Glutamatergic neuron (in vitro differentiated cells): Measurements from ENCODE around the gene RPL31. TPM values are rescaled to one million over a fixed set of nuclear protein-coding genes. Genes with fewer than 3 reads are reported as not detected.

Source experiments
- DNase-seq: peaks from one replicate; pipeline ENCODE4 v3.0.0; 2022
- H3K27ac Mint-ChIP-seq: one replicate; pipeline ENCODE4 v1.8.0; 2020; ENCODE audit warnings: mild to moderate bottlenecking, mixed read lengths, inconsistent platforms; ENCODE audit not compliant: unreplicated experiment
- H3K27me3 Mint-ChIP-seq: one replicate; pipeline ENCODE4 v1.8.0; 2020; ENCODE audit warnings: mild to moderate bottlenecking, moderate library complexity, mixed read lengths, inconsistent platforms; ENCODE audit not compliant: unreplicated experiment
- H3K36me3 Mint-ChIP-seq: one replicate; pipeline ENCODE4 v1.8.0; 2020; ENCODE audit warnings: mild to moderate bottlenecking, mixed read lengths, inconsistent platforms; ENCODE audit not compliant: unreplicated experiment
- H3K4me1 Mint-ChIP-seq: one replicate; pipeline ENCODE4 v1.8.0; 2020; ENCODE audit warnings: mild to moderate bottlenecking, low read depth, mixed read lengths, inconsistent platforms; ENCODE audit not compliant: unreplicated experiment
- H3K4me3 Mint-ChIP-seq: one replicate; pipeline ENCODE4 v1.8.0; 2020; ENCODE audit warnings: mild to moderate bottlenecking, mixed read lengths, inconsistent platforms; ENCODE audit not compliant: unreplicated experiment
- H3K9me3 Mint-ChIP-seq: one replicate; pipeline ENCODE4 v1.8.0; 2020; ENCODE audit warnings: mild to moderate bottlenecking, moderate library complexity, mixed read lengths, inconsistent platforms; ENCODE audit not compliant: unreplicated experiment
- CTCF ChIP-seq: fragments of 200-600 bp; sonication (generic); IDR thresholded peaks from one replicate; pipeline ENCODE4 v1.5.0; 2021; ENCODE audit not compliant: partially characterized antibody, unreplicated experiment
- total RNA-seq: library from RNA; stranded (reverse); fragmentation: NEBNext Ultra II Directional; extraction: Animal tissue kit (Norgen Biotek cat#: 25700); gene quantifications from one replicate; pipeline ENCODE4 v1.2.1, GENCODE V29; 2021; ENCODE audit not compliant: unreplicated experiment

RPL31 gene
- total RNA-seq, 1 donor from 2014 or later: 761 TPM

DNA sequence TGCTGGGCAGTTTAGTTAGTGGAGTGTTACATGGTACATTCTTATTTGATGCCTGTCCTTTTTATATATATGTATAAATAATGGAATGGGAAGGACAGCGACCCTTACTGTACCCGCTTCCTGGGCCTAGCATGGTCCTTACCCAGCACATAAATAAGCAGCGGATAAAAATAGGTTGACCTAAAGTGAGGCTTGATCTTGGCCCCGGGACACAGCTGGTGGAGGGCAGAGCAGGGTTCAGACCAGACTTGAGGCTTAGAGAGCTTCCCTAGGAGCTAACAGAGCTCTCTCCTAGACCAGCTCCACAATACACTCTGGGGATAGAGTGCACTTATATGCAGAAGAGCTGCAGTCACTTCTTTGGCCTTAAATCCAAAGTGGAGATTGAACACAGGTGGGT, 46.9 kb upstream of the RPL31 start:
- Mint-ChIP-seq H3K4me1 (no peaks in the 10 kb centered on the region), H3K27me3 (no peaks in the 10 kb centered on the region), H3K36me3 (no peaks in the 10 kb centered on the region), H3K4me3 (no peak overlapping the region), H3K9me3 (no peaks in the 10 kb centered on the region), H3K27ac (no peak overlapping the region)
- no peak for TF ChIP-seq CTCF
- DNase-seq: no peak

DNA sequence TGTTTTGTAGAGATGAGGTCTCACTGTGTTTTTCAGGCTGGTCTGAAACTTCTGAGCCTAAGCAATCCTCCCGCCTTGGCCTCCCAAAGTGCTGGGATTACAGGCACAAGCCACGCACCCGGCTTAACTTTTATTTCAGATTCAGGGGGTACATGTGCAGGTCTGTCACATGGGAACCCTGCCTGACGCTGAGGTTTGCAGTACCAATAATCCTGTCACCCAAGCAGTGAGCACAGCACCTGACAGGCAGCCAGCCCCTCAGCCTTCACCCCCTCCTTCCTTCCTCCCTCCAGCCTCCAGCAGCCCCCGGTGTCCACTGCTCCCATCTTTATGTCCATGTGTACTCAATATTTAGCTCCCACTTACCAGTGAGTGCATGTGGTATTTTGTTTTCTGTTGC, 46.0 kb upstream of the RPL31 start:
- Mint-ChIP-seq H3K9me3 (no peaks in the 10 kb centered on the region), H3K4me1 (no peaks in the 10 kb centered on the region), H3K4me3 (no peak overlapping the region), H3K36me3 (no peaks in the 10 kb centered on the region), H3K27ac (no peak overlapping the region), H3K27me3 (no peaks in the 10 kb centered on the region)
- DNase-seq: no peak
- no peak for TF ChIP-seq CTCF

DNA sequence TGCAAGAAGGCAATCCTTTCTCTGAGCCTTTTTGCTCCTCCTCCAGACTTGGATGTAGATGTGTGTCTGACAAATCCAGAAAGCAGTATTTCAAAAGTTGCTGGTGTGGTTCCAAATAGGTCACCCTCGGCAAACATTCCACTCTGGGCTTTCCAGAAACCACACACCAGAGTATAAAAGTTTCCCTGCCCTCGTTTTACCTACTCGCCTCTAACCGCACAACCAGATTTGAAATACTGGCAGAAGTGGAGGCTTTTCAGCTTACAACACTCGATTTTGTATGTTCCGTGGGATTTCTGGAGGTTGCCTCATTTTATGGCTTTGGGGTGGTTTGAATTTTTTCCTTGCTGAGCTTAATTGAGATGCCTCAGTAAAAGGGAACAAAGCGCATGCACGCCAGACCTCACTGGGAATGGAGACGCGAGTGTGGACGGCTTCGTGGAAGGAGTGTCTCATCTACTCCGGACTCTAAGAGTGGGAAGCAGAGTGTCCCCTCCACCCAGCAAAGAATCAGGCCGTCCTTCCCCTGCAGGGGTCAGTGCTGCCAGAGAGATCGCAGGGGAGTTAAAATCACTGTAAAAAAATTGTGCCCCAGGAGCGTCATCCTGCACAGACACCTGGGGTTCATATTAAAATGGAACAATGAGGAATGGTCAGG, 44.0 kb upstream of the RPL31 start:
- no peak for DNase-seq
- Mint-ChIP-seq H3K27me3 (no peaks in the 10 kb centered on the region), H3K36me3 (no peaks in the 10 kb centered on the region), H3K4me3 (no peak overlapping the region), H3K27ac (no peak overlapping the region), H3K4me1 (no peaks in the 10 kb centered on the region), H3K9me3 (peaks cover 2% of the 10 kb centered on the region)
- no peak for TF ChIP-seq CTCF

GRCh38 chr2:100959225-100959880, 42.7 kb upstream of the RPL31 start:
- Mint-ChIP-seq H3K27me3 (no peaks in the 10 kb centered on the region), H3K36me3 (no peaks in the 10 kb centered on the region), H3K9me3 (peaks cover 2% of the 10 kb centered on the region), H3K27ac (no peak overlapping the region), H3K4me1 (no peaks in the 10 kb centered on the region), H3K4me3 (no peak overlapping the region)
- DNase-seq: no peak
- TF ChIP-seq CTCF: no peak

DNA sequence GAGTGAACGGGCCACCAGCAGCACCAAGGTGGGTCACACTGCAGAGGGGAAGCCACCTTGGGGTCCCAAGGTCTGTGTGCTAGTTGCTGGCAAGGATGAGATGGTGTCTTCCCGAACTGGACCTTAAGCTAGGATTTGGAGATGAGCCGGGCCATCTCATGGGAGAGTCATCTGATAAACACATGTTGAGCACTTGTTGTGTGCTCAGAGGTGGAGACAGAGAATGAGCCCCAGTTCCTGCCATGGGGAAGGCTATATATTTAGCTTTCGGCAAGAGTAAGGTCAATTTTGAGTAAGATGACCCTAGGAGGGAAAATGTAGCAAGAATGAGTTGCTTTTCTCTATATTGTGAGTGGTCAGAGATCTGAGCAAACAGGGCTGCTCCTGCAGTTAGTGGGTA, 41.4 kb upstream of the RPL31 start:
- Mint-ChIP-seq H3K27ac (no peak overlapping the region), H3K27me3 (no peaks in the 10 kb centered on the region), H3K4me1 (no peaks in the 10 kb centered on the region), H3K9me3 (peaks cover 2% of the 10 kb centered on the region), H3K36me3 (no peaks in the 10 kb centered on the region), H3K4me3 (no peak overlapping the region)
- no peak for TF ChIP-seq CTCF
- DNase-seq: no peak
